Ovary (tissue), 3 donors: Measurements from ENCODE around the gene CAV2.

ENCODE experiments used
- CTCF ChIP-seq, 3 donors: fragments of 450-650 bp in 2 of 3; fragments of 200-600 bp in 1 of 3; IDR thresholded peaks; one replicate each; pipeline versions ENCODE4 v1.5.1 to v1.8.0; 2016 to 2022; ENCODE audit warnings: antibody characterized with exemption in 3 of 3, mild to moderate bottlenecking in 1 of 3
- EP300 ChIP-seq: sonication (generic); formaldehyde crosslinking; IDR thresholded peaks from one replicate; pipeline ENCODE4 v1.6.1; 2017; ENCODE audit warnings: antibody characterized with exemption
- POLR2A ChIP-seq: fragments of 450-650 bp; IDR thresholded peaks from one replicate; pipeline ENCODE4 v1.6.1; 2017; ENCODE audit warnings: antibody characterized with exemption, mild to moderate bottlenecking, moderate library complexity
- donor health status: DM: no; HTN: no; CAD: no.

DNA sequence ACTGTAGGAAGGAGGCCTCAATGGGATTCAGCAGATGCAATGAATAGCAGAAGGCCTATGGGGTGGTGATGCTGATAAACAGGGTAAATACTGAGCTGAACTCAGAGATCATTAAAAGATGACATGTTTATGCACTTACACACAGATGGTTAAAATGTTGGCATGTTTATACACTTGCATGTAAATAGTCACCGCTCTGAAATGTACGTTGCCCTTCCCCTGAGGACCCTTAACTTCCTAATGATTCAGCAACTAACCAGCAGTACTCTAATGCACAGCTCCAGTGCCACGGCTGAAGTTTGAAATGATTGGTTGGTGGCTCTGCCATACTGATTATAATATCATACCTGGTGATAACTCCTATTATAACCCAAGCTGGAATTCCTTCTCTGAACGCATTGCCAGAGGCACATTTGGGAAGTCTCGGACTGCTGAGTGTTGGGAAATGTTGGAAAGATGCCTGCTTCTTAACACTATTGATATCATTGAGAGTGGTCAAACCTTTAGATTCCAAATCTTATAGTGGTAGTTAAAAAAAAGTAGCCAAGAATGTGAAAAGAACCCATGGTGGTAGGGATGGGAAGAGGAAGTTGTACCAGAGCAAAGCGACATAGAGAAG, 21.6 kb downstream of the CAV2 start:
- TF ChIP-seq CTCF (IDR thresholded peaks at IDR 0.05) (no peak), POLR2A (no peak), EP300 (no peak)
